22Rv1 (cell line): ENCODE data around the gene WNT5B.

ENCODE experiments used
- ZFX ChIP-seq: fragments of 450-650 bp; IDR thresholded peaks from 2 replicates; pipeline ENCODE4 v1.6.1; 2017; ENCODE audit warnings: antibody characterized with exemption, borderline replicate concordance
- TF ChIP-seq, protein P1 (sequence below): fragments of 450-650 bp; IDR thresholded peaks from 2 replicates; pipeline ENCODE4 v1.5.1; 2017; ENCODE audit warnings: mild to moderate bottlenecking

DNA sequence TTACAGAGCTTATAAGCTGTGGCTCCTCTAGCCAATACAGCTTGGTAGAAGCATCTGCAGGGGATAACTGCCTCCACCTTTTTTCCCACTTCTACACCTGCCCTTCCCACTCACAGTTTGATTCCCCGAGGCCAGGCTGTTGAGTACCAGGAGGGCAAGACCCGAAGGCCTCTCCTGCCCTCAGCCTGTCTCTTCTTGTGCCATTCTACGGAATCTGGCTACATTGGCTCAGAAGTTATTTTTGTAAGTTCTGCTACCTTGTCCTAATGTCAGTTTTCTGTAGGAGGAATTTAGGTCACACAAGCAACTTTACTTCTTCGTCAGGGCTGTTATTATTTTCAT is 46.4 kb upstream of the WNT5B start:
- TF ChIP-seq, protein P1, sequence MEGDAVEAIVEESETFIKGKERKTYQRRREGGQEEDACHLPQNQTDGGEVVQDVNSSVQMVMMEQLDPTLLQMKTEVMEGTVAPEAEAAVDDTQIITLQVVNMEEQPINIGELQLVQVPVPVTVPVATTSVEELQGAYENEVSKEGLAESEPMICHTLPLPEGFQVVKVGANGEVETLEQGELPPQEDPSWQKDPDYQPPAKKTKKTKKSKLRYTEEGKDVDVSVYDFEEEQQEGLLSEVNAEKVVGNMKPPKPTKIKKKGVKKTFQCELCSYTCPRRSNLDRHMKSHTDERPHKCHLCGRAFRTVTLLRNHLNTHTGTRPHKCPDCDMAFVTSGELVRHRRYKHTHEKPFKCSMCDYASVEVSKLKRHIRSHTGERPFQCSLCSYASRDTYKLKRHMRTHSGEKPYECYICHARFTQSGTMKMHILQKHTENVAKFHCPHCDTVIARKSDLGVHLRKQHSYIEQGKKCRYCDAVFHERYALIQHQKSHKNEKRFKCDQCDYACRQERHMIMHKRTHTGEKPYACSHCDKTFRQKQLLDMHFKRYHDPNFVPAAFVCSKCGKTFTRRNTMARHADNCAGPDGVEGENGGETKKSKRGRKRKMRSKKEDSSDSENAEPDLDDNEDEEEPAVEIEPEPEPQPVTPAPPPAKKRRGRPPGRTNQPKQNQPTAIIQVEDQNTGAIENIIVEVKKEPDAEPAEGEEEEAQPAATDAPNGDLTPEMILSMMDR, result no peak
- TF ChIP-seq ZFX, result no peak
